HUES64 (cell line): ENCODE measurements around the gene FN3KRP.

Source experiments
- H3K27ac ChIP-seq: 2 replicates; pipeline ENCODE4 v1.7.0; 2013; ENCODE audit warnings: low read depth, low read length, inconsistent platforms
- H3K27me3 ChIP-seq: 2 replicates; pipeline ENCODE4 v1.6.1; 2013; ENCODE audit warnings: mild to moderate bottlenecking, low read length; ENCODE audit not compliant: insufficient read depth
- H3K36me3 ChIP-seq: 2 replicates; pipeline ENCODE4 v1.6.1; 2013; ENCODE audit warnings: mild to moderate bottlenecking, low read length; ENCODE audit not compliant: insufficient read depth
- H3K4me1 ChIP-seq: 2 replicates; pipeline ENCODE4 v1.6.1; 2013; ENCODE audit warnings: mild to moderate bottlenecking, low read length, moderate library complexity; ENCODE audit not compliant: insufficient read depth
- H3K4me3 ChIP-seq: 2 replicates; pipeline ENCODE4 v1.5.1; 2013; ENCODE audit warnings: mild to moderate bottlenecking, low read length, moderate library complexity
- H3K9ac ChIP-seq: 2 replicates; pipeline ENCODE4 v1.6.1; 2013; ENCODE audit warnings: mild to moderate bottlenecking, low read depth, low read length
- H3K9me3 ChIP-seq: 2 replicates; pipeline ENCODE4 v1.6.1; 2013; ENCODE audit warnings: low read depth, low read length; ENCODE audit not compliant: insufficient read depth
- WGBS: fragments of 150-250, 120-280 bp; methylation state at CpG from one replicate; pipeline ENCODE4 v1.1.7; 2013; ENCODE audit warnings: missing lambda C conversion rate; 5-methylcytosine and 5-hydroxymethylcytosine counted together

Gene FN3KRP

GRCh38 chr17:82775001-82775823 is 58.7 kb downstream of the FN3KRP start:
- Histone ChIP-seq H3K4me1 (no peaks in the 10 kb centered on the region), H3K9me3 (no peaks in the 10 kb centered on the region), H3K4me3 (no peak overlapping the region), H3K36me3 (peaks cover 49% of the 10 kb centered on the region), H3K27me3 (no peaks in the 10 kb centered on the region), H3K27ac (no peak overlapping the region), H3K9ac (no peak overlapping the region)
- 56% methylated on average over 33 of the region's 34 CpGs for WGBS

GRCh38 chr17:82776454-82776853 is 59.9 kb downstream of the FN3KRP start:
- no peaks in the 10 kb centered on the region for H3K4me1 ChIP-seq
- no peak overlapping the region for H3K27ac ChIP-seq
- no peaks in the 10 kb centered on the region for H3K27me3 ChIP-seq
- H3K9ac ChIP-seq, result no peak overlapping the region
- no peaks in the 10 kb centered on the region for H3K9me3 ChIP-seq
- 95% methylated on average over 13 of the region's 13 CpGs for WGBS
- H3K36me3 ChIP-seq, result peaks cover 39% of the 10 kb centered on the region
- no peak overlapping the region for H3K4me3 ChIP-seq
